GM23248 (cell line): ENCODE results near the gene ZDHHC11. TPM values are rescaled to one million over a fixed set of nuclear protein-coding genes. Genes with fewer than 3 reads are reported as not detected.

Source experiments
- DNase-seq: peaks from one replicate; pipeline ENCODE4 v3.0.0-alpha.2; 2015
- H2AFZ ChIP-seq: fragments of 200-600 bp; sonication (generic); 2 replicates; pipeline ENCODE4 v1.6.1; 2016; ENCODE audit warnings: antibody characterized with exemption
- H3F3A ChIP-seq: fragments of 200-600 bp; sonication (generic); 2 replicates; pipeline ENCODE4 v1.6.1; 2016; ENCODE audit warnings: mild to moderate bottlenecking, antibody characterized with exemption, mixed run types; ENCODE audit not compliant: insufficient read depth
- H3K27ac ChIP-seq: fragments of 200-600 bp; sonication (generic); 2 replicates; pipeline ENCODE4 v1.5.1; 2016; ENCODE audit warnings: mild to moderate bottlenecking
- H3K27me3 ChIP-seq: fragments of 200-600 bp; sonication (generic); replicated peaks from 2 replicates; pipeline ENCODE4 v1.6.1; 2016; ENCODE audit warnings: mild to moderate bottlenecking; ENCODE audit not compliant: insufficient read depth
- H3K36me3 ChIP-seq: fragments of 200-600 bp; sonication (generic); 2 replicates; pipeline ENCODE4 v1.6.1; 2016; ENCODE audit warnings: low read depth, mild to moderate bottlenecking
- H3K4me1 ChIP-seq: fragments of 200-600 bp; sonication (generic); 2 replicates; pipeline ENCODE4 v1.6.1; 2016; ENCODE audit warnings: mild to moderate bottlenecking; ENCODE audit not compliant: insufficient read depth
- H3K4me2 ChIP-seq: fragments of 200-600 bp; sonication (generic); one replicate; pipeline ENCODE4 v1.6.1; 2016; ENCODE audit warnings: mild to moderate bottlenecking; ENCODE audit not compliant: unreplicated experiment
- H3K4me3 ChIP-seq: fragments of 200-600 bp; sonication (generic); 2 replicates; pipeline ENCODE4 v1.5.1; 2016; ENCODE audit warnings: mild to moderate bottlenecking
- H3K79me2 ChIP-seq: fragments of 200-600 bp; sonication (generic); 2 replicates; pipeline ENCODE4 v1.6.1; 2016; ENCODE audit warnings: mild to moderate bottlenecking; ENCODE audit not compliant: insufficient read depth
- H3K9ac ChIP-seq: fragments of 200-600 bp; sonication (generic); 2 replicates; pipeline ENCODE4 v1.6.1; 2016; ENCODE audit warnings: mild to moderate bottlenecking
- H3K9me2 ChIP-seq: fragments of 200-600 bp; sonication (generic); 2 replicates; pipeline ENCODE4 v1.6.1; 2016; ENCODE audit warnings: mixed run types, mild to moderate bottlenecking, moderate library complexity; ENCODE audit not compliant: insufficient read depth
- H3K9me3 ChIP-seq: fragments of 200-600 bp; sonication (generic); one replicate; pipeline ENCODE4 v1.6.1; 2017; ENCODE audit warnings: low read depth
- H4K20me1 ChIP-seq: fragments of 200-600 bp; sonication (generic); 2 replicates; pipeline ENCODE4 v1.6.0; 2016; ENCODE audit not compliant: insufficient read depth
- EZH2 ChIP-seq: fragments of 200-600 bp; sonication (generic); IDR thresholded peaks from 2 replicates; pipeline ENCODE4 v1.6.1; 2018; ENCODE audit warnings: antibody characterized with exemption, mild to moderate bottlenecking; ENCODE audit not compliant: insufficient read depth, poor library complexity, severe bottlenecking
- EZH2phosphoT487 ChIP-seq: fragments of 200-600 bp; sonication (generic); IDR thresholded peaks from 2 replicates; pipeline ENCODE4 v1.6.1; 2018; ENCODE audit warnings: antibody characterized with exemption, moderate library complexity, mild to moderate bottlenecking, low read depth; ENCODE audit not compliant: insufficient read depth
- WGBS, 2 experiments: methylation state at CpG; one replicate each; pipeline ENCODE4 v1.1.6; 2015 to 2017; ENCODE audit warnings: low lambda C conversion rate in 2 of 2, low coverage in 1 of 2; ENCODE audit errors: missing lambda C conversion rate in 2 of 2; 5-methylcytosine and 5-hydroxymethylcytosine counted together
- in situ Hi-C: fragments of 300-500 bp; cut with MboI; formaldehyde crosslinking; loops from 2 replicates; pipeline ENCODE4 v1.15.0; 2020
- polyA plus RNA-seq: library from polyadenylated mRNA; unstranded; fragments of >200 nt; fragmentation: Nextera tagmentation; extraction: Ambion mirVana; gene quantifications from 2 replicates; pipeline ENCODE4 v1.2.1, GENCODE V29; 2016
- total RNA-seq: library from RNA; depleted of rRNA; stranded (reverse); fragments of >200 nt; shearing (Covaris generic); gene quantifications from 2 replicates; pipeline ENCODE4 v1.2.3, GENCODE V29; 2014

The ZDHHC11 gene
- total and polyA plus RNA-seq, 2 experiments from 2014 or later, result 0.26 to 0.65 TPM

DNA sequence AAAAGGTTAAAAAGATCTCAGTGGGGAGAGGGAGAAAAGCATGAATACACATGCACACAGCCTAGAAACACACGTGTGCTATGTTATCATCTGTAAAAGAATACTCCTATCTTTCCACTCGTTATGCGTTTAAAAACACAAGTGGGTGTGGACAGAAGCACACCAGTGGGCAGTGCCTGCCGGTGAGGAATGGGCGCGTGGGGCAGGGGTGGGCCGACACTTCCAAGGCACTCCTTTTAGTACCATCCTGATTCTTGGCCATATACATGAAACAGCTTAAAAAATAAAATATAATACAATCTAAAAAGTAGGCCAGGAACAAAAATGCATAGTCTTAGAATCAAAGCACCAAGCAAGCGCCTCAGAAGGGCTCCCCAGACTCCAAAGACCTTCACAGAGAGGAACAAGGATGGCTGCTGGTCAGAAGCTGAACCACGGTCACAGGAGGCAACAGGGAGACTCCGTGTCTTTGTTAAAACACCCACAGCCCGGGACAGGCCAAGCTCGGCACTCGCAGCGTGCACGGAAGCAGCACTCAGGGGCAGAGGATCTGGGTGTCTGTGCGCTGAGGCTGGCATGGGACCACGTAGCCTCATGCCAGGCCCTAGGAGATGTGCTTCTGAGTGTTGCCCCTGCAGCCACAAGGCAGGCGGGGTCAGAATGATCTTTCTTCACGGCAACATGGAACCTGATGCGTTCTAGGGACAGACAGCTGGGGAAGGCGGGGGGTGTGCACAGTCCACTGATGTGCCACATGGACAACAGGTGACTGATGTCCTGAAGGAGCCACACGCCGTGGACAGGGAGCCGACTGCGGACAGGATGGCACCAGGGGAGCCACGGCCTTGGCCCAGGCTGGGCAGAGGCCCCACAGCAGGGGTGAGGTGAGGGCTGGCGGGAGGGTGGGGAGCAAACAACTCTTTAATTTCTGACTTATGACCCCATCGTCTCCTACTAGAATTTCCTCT, 25.9 kb upstream of the ZDHHC11 start:
- peaks cover 7% of the 10 kb centered on the region; the same call in 1 of the 2 replicates for H3K36me3 ChIP-seq
- no peak overlapping the region for H3K4me2 ChIP-seq
- no peaks in the 10 kb centered on the region for H3K9me2 ChIP-seq
- no peak for DNase-seq
- WGBS, 2 experiments, result 94% methylated on average over 28 of the region's 28 CpGs
- no peak overlapping the region for H3K9ac ChIP-seq
- no peak overlapping the region for H3K4me3 ChIP-seq
- no peak overlapping the region for H2AFZ ChIP-seq
- H3K27me3 ChIP-seq, result no peaks in the 10 kb centered on the region
- H3K4me1 ChIP-seq, result no peaks in the 10 kb centered on the region
- TF ChIP-seq EZH2phosphoT487 (no peak), EZH2 (no peak)
- no peaks in the 10 kb centered on the region for H3K9me3 ChIP-seq
- in situ Hi-C loops, result no loop called here
- H3K27ac ChIP-seq, result no peak overlapping the region
- H3F3A ChIP-seq, result no peaks in the 10 kb centered on the region
- H3K79me2 ChIP-seq, result peaks cover 15% of the 10 kb centered on the region
- no peaks in the 10 kb centered on the region for H4K20me1 ChIP-seq

DNA sequence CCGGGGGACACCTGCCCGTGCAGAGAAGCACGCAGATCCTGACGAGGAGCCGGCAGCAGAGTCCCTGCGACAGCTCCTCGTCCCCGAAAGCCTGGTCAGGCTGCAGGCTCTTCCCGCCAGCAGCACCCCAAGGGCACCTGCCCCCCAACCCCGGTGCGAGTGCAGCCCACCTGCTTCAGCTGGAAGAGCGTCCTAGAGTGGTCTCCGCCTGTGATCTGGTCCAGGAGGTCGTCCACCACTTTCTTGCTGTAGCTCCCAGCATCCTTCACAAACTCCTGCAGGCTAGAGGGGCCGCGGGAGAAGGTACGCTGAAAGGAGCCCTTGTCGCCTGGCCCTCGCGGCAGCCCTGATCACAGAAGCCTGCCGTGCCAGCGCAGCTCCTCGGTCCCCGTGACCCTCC, 25.1 kb upstream of the ZDHHC11 start:
- Histone ChIP-seq H3K9me3 (no peaks in the 10 kb centered on the region), H3K36me3 (peaks cover 15% of the 10 kb centered on the region; the same call in 1 of the 2 replicates), H3K4me2 (no peak overlapping the region), H3K4me3 (no peak overlapping the region), H3K27ac (no peak overlapping the region), H4K20me1 (no peaks in the 10 kb centered on the region), H3K79me2 (peaks cover 11% of the 10 kb centered on the region), H3K9me2 (no peaks in the 10 kb centered on the region), H3F3A (no peaks in the 10 kb centered on the region), H3K9ac (no peak overlapping the region), H3K27me3 (no peaks in the 10 kb centered on the region), H2AFZ (no peak overlapping the region), H3K4me1 (no peaks in the 10 kb centered on the region)
- DNase-seq, result no peak
- WGBS, 2 experiments, result 92 to 97% methylated on average over 23 to 24 of the region's 24 CpGs
- in situ Hi-C loops, result no loop called here
- TF ChIP-seq EZH2 (no peak), EZH2phosphoT487 (no peak)

DNA sequence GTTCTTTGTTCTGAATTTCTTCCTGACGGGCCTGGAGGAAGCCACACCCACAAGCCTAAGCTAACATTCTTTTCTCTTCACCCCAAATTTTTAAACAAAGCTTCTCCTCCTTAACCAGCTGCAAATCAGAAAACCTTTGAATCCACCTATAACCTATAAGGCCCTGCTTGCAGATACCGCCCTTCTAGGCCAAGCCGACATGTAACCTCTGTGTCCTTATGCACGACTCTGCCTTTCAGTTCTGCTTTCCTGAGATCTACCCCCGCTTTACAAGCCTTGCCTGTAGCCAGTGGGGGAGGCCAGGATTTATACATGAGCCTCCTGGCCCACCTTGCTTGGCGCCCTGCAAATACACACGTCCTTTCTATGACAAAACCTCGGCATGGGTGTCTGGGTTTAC, 22.5 kb upstream of the ZDHHC11 start:
- H2AFZ ChIP-seq, result no peak overlapping the region
- no peaks in the 10 kb centered on the region for H3F3A ChIP-seq
- no peak for DNase-seq
- peaks cover 30% of the 10 kb centered on the region for H3K36me3 ChIP-seq
- H3K79me2 ChIP-seq, result peaks cover 11% of the 10 kb centered on the region
- no peaks in the 10 kb centered on the region for H4K20me1 ChIP-seq
- no peaks in the 10 kb centered on the region for H3K27me3 ChIP-seq
- no peak for TF ChIP-seq EZH2
- no peak for TF ChIP-seq EZH2phosphoT487
- no peaks in the 10 kb centered on the region for H3K4me1 ChIP-seq
- no peak overlapping the region for H3K4me3 ChIP-seq
- 82 to 85% methylated on average over 8 of the region's 8 CpGs for WGBS, 2 experiments
- H3K4me2 ChIP-seq, result no peak overlapping the region
- no peaks in the 10 kb centered on the region for H3K9me2 ChIP-seq
- no peak overlapping the region for H3K9ac ChIP-seq
- H3K9me3 ChIP-seq, result no peaks in the 10 kb centered on the region
- H3K27ac ChIP-seq, result no peak overlapping the region
- in situ Hi-C loops, result no loop called here

DNA sequence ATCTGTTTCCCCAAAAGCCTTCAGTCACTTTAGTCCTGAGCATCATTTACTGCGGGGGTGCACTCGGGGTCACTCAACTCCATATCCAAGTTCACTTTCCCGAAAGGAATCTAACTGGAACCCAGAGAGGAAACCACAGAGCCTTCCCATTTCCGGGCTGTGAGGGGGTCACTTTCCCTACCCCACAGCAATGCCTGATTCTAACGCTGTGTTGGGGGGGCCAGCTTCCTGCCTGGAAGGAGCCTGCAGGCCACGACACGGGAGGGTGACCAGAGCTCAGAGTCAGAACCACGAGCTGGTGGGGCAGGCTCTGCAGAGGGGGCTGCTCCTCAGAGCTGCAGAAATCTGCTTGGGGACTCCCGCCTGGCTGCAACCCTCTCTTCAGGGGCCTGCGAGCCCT, 21.5 kb upstream of the ZDHHC11 start:
- no peaks in the 10 kb centered on the region for H4K20me1 ChIP-seq

More for the DNA sequence above, 21.5 kb upstream of the ZDHHC11 start:
- H3K36me3 ChIP-seq, result peaks cover 29% of the 10 kb centered on the region
- H3F3A ChIP-seq, result no peaks in the 10 kb centered on the region
- peaks cover 11% of the 10 kb centered on the region for H3K79me2 ChIP-seq
- H3K9me2 ChIP-seq, result no peaks in the 10 kb centered on the region
- H2AFZ ChIP-seq, result no peak overlapping the region
- H3K4me1 ChIP-seq, result no peaks in the 10 kb centered on the region
- in situ Hi-C loops, result no loop called here
- no peak overlapping the region for H3K4me2 ChIP-seq
- no peaks in the 10 kb centered on the region for H3K9me3 ChIP-seq
- no peak overlapping the region for H3K9ac ChIP-seq
- no peak overlapping the region for H3K27ac ChIP-seq
- no peak for DNase-seq
- no peak for TF ChIP-seq EZH2
- TF ChIP-seq EZH2phosphoT487, result no peak
- no peaks in the 10 kb centered on the region for H3K27me3 ChIP-seq
- WGBS, 2 experiments, result 91 to 95% methylated on average over 10 of the region's 10 CpGs
- H3K4me3 ChIP-seq, result no peak overlapping the region
